ENCODE data around the gene TTC28.

GRCh38 chr22:28239941-28240340, 439.7 kb downstream of the TTC28 start:
- no peak for TF ChIP-seq MAX (IDR thresholded peaks at IDR 0.05; ENCODE audit: low read depth, low read length)
- TF ChIP-seq CTCF (IDR thresholded peaks at IDR 0.05; ENCODE audit: low read depth, low read length), result no peak
- TF ChIP-seq POLR2A (IDR thresholded peaks at IDR 0.05; ENCODE audit: extremely low read depth, insufficient read length), result no peak

All from NB4 (cell line).